Endothelial cell of umbilical vein (primary cell): ENCODE measurements around the gene PNLDC1.

Experiments
- EZH2 ChIP-seq: IDR thresholded peaks from 2 replicates; pipeline ENCODE4 v1.6.1; 2012; ENCODE audit warnings: borderline replicate concordance, low read depth, mild to moderate bottlenecking, moderate library complexity, low read length, inconsistent platforms; ENCODE audit not compliant: severe bottlenecking
- JUN ChIP-seq: IDR thresholded peaks from 2 replicates; pipeline ENCODE4 v1.6.1; 2011; ENCODE audit warnings: borderline replicate concordance, low read depth; ENCODE audit not compliant: insufficient read length, insufficient read depth
- MAX ChIP-seq: IDR thresholded peaks from 2 replicates; pipeline ENCODE4 v1.6.1; 2011; ENCODE audit not compliant: insufficient read depth, insufficient read length
- POLR2A ChIP-seq: IDR thresholded peaks from 2 replicates; pipeline ENCODE4 v1.6.1; 2012; ENCODE audit warnings: low read depth, mild to moderate bottlenecking, control low read depth, low read length
- POLR2AphosphoS5 ChIP-seq: IDR thresholded peaks from 2 replicates; pipeline ENCODE4 v1.6.1; 2012; ENCODE audit warnings: low read depth, mild to moderate bottlenecking, control low read depth, low read length, moderate library complexity; ENCODE audit not compliant: insufficient read depth
- TF ChIP-seq, protein P1 (sequence below), 2 donors: IDR thresholded peaks; 1 replicate in 1 of 2; 2 replicates in 1 of 2; pipeline ENCODE4 v1.5.1; 2011; ENCODE audit warnings: low read length in 2 of 2, mild to moderate bottlenecking in 2 of 2, moderate library complexity in 2 of 2, control low read depth in 1 of 2, inconsistent platforms in 1 of 2, low read depth in 1 of 2; ENCODE audit not compliant: insufficient read depth in 1 of 2; ENCODE audit errors: extremely low read depth in 1 of 2

DNA sequence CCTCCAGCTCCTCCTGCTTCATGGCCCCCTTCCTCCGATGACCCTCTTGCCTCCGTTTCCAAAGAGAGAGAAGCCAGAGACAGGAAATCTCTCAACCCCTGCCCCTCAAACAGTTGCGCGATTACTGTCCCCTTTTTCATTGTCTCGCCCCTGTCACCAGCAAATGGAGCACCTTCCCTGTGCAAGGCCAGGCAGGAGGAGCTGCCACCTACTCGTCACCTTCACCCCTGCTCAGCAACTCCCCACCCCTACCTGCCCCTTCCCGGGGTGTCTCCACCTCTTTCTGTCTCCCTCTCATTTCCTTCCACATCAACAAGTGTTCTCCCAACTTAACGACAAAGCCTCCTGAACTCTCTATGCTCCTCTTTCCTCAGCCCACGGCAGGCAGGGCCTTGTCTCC lies 13.7 kb downstream of the PNLDC1 start:
- no peak for TF ChIP-seq EZH2
- TF ChIP-seq, protein P1, sequence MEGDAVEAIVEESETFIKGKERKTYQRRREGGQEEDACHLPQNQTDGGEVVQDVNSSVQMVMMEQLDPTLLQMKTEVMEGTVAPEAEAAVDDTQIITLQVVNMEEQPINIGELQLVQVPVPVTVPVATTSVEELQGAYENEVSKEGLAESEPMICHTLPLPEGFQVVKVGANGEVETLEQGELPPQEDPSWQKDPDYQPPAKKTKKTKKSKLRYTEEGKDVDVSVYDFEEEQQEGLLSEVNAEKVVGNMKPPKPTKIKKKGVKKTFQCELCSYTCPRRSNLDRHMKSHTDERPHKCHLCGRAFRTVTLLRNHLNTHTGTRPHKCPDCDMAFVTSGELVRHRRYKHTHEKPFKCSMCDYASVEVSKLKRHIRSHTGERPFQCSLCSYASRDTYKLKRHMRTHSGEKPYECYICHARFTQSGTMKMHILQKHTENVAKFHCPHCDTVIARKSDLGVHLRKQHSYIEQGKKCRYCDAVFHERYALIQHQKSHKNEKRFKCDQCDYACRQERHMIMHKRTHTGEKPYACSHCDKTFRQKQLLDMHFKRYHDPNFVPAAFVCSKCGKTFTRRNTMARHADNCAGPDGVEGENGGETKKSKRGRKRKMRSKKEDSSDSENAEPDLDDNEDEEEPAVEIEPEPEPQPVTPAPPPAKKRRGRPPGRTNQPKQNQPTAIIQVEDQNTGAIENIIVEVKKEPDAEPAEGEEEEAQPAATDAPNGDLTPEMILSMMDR (IDR thresholded peaks at IDR 0.05; ENCODE audit: extremely low read depth in 1 of 2, insufficient read depth in 1 of 2, low read depth in 1 of 2, low read length in 2 of 2), result no peak
- TF ChIP-seq JUN, result no peak
- TF ChIP-seq POLR2A, result no peak
- TF ChIP-seq POLR2AphosphoS5, result no peak
- TF ChIP-seq MAX, result no peak
